Fibroblast of lung (primary cell): ENCODE data around the gene FYN.

Experiments used
- EZH2 ChIP-seq: IDR thresholded peaks from 2 replicates; pipeline ENCODE4 v1.5.1; 2012; ENCODE audit warnings: low read length, control low read depth, mild to moderate bottlenecking; ENCODE audit errors: missing control alignments
- TF ChIP-seq, protein P1 (sequence below), 2 donors: IDR thresholded peaks in 1 of 2; conservative IDR thresholded peaks in 1 of 2; 1 replicate in 1 of 2; 2 replicates in 1 of 2; pipeline ENCODE4 v1.5.1; 2011 to 2012; ENCODE audit warnings: low read length in 2 of 2, control low read depth in 1 of 2, inconsistent platforms in 1 of 2, low read depth in 1 of 2, mild to moderate bottlenecking in 1 of 2

DNA sequence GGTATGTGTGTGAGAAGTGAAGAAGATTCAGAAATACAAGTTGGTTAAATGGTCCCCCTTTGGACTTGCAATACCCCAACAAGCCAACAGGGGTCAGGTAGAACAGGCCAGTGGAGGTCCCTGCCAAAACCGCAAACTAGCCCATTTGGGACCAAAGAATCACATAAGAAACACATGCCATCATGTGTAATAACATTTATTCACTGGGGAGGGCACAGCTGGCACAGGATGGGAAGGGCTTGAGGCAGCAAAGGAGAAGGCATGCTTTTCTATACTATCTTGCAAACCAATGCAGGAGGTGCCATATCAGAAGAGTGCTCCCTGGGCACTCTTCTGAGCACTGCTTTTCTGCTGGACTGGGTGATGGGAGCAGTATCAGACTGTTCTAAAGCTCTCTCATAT is 151.5 kb downstream of the FYN start:
- TF ChIP-seq, protein P1, sequence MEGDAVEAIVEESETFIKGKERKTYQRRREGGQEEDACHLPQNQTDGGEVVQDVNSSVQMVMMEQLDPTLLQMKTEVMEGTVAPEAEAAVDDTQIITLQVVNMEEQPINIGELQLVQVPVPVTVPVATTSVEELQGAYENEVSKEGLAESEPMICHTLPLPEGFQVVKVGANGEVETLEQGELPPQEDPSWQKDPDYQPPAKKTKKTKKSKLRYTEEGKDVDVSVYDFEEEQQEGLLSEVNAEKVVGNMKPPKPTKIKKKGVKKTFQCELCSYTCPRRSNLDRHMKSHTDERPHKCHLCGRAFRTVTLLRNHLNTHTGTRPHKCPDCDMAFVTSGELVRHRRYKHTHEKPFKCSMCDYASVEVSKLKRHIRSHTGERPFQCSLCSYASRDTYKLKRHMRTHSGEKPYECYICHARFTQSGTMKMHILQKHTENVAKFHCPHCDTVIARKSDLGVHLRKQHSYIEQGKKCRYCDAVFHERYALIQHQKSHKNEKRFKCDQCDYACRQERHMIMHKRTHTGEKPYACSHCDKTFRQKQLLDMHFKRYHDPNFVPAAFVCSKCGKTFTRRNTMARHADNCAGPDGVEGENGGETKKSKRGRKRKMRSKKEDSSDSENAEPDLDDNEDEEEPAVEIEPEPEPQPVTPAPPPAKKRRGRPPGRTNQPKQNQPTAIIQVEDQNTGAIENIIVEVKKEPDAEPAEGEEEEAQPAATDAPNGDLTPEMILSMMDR (conservative IDR thresholded peaks at IDR 0.05 in 1 of 2, IDR thresholded peaks at IDR 0.05 in 1 of 2; ENCODE audit: low read depth in 1 of 2, low read length in 2 of 2), result peak; percentile 76 to 81
- TF ChIP-seq EZH2, result no peak
